ENCODE measurements around the gene PAX5.

Gene PAX5

GRCh38 chr9:36963346-36963745, 70.7 kb downstream of the PAX5 start:
- in situ Hi-C loops (cut with MboI; ENCODE audit: low sequenced_read_pairs) = no loop called here

DNA sequence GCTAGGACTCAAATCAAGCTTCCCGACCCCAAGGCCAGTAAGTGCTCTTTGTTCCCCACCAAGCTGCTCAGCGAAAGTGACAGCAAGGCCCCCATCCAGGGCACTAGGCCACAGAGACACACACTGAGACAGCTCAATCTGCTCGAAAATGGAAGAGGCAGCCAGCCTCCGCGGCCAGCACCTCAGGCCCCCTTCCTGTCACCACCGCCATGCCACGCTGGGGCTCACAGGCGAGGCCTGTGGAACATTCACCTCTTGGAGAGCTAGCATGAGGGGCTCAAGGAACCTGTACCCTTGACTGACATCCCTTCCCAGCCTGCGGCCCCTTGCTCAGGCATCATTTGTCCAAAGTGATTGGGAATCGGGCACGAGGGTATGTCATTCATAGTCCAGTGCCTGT, 71.4 kb downstream of the PAX5 start:
- in situ Hi-C loops (cut with MboI; ENCODE audit: low sequenced_read_pairs) = no loop called here

- in situ Hi-C loops (cut with MboI; ENCODE audit: low sequenced_read_pairs) = no loop called here
Measured at GRCh38 chr9:36961561-36962325, 72.3 kb downstream of the PAX5 start.

GRCh38 chr9:36961051-36961450, 73.0 kb downstream of the PAX5 start:
- in situ Hi-C loops (cut with MboI; ENCODE audit: low sequenced_read_pairs) = no loop called here

GRCh38 chr9:36960575-36960955, 73.5 kb downstream of the PAX5 start:
- in situ Hi-C loops (cut with MboI; ENCODE audit: low sequenced_read_pairs) = no loop called here

DNA sequence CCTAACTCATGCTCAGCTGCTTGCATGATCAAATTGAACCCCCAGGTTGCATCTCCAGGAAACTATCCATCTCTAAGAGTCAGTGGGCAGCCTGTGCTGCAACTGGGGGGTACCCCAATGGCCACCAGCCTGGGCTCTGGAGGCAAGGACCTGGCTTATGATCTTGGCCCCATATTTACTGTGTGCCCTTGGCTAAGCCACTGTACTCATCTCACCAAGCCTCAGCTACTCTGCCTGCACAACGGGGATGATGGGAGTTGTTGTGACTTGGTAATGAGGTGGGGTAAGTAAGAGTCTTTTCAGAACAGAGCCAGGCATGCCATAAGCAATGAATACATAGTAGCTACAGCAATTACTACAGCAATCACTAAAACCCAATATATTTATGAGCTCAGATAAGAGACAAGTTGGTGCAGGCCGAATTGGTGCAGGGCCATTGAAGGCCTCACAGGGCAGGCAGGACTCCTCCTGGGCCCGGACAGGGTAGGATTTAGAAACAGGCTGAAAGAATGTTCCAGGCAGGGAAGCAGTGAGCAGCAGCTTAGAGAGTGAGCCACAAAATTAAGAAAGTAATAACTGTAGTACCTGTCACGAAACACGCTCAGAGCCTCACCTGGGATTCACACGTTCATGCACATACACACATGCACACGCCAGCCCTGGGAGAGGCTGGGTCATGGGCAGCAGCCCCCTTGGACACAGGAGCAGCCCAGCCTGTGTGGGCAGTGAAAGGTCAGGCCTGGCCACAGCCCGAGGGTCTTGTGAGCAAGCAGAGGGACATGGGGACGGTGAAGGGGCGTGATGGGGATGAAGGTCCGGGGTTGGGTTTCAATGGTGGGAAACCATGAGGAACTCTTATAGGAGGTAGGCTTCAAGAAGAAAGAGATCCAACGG, 74.1 kb downstream of the PAX5 start:
- in situ Hi-C loops (cut with MboI; ENCODE audit: low sequenced_read_pairs) = no loop called here

- in situ Hi-C loops (cut with MboI; ENCODE audit: low sequenced_read_pairs) = no loop called here
Measured at GRCh38 chr9:36956908-36957307, 77.2 kb downstream of the PAX5 start.

DNA sequence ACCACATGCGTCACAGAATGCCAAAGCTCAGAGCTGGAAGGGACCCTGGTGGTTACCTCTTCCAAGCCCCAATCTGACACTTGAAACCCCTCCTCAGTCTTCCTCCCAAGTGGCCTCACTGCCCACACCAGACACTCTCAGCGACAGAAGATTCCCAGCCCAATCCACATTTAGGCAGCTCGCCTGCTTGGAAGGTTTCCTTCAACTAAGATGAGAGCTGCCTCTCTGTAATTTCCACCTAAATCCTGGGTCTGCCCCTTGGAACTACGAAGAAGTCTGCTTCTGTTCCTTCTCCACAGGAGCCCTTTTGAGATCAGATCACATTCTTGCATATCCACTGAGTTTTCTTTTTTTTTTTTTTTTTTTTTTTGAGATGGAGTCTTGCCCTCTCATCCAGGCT, 83.7 kb downstream of the PAX5 start:
- in situ Hi-C loops (cut with MboI; ENCODE audit: low sequenced_read_pairs) = no loop called here

GRCh38 chr9:36949466-36949865, 84.6 kb downstream of the PAX5 start:
- in situ Hi-C loops (cut with MboI; ENCODE audit: low sequenced_read_pairs) = no loop called here

GRCh38 chr9:36948051-36948450, 86.0 kb downstream of the PAX5 start:
- in situ Hi-C loops (cut with MboI; ENCODE audit: low sequenced_read_pairs) = no loop called here

GRCh38 chr9:36946653-36947052, 87.4 kb downstream of the PAX5 start:
- in situ Hi-C loops (cut with MboI; ENCODE audit: low sequenced_read_pairs) = no loop called here

DNA sequence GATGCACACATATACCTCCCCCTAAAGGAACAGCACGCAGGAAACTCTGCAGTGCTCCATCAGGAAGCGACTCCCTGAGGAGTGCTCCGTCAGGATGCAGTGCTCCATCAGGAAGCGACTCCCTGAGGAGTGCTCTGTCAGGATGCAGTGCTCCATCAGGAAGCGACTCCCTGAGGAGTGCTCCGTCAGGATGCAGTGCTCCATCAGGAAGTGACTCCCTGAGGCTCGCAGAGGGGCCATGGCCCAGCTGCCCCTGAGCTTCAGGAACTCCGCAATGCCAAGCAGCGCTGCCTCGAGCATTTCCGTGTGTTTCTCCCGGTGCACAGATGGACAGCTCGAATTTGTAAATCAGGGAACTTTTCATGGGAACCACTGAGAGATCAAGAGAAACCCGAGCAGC, 88.1 kb downstream of the PAX5 start:
- in situ Hi-C loops (cut with MboI; ENCODE audit: low sequenced_read_pairs) = no loop called here

DNA sequence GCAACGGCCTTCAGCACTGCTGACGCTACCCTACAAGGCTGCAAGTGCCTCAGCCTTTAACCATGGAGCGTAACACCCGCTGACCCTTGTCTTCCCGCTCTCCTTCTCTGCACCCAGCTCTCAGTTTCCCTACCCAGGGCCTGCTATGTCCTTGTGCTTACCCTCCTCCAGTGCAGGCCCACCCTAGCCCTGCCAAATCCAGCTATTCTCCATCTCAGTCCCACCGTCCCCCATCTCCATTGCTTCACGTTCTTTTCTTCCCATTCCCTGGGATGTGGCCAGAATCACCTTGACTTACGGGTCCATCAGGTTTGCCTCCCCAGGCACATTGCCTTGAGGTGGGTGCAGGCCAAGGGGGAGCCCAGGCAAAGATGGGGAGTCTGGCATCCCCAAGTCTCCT, 91.2 kb downstream of the PAX5 start:
- in situ Hi-C loops (cut with MboI; ENCODE audit: low sequenced_read_pairs) = no loop called here

GRCh38 chr9:36941441-36941840, 92.6 kb downstream of the PAX5 start:
- in situ Hi-C loops (cut with MboI; ENCODE audit: low sequenced_read_pairs) = no loop called here

DNA sequence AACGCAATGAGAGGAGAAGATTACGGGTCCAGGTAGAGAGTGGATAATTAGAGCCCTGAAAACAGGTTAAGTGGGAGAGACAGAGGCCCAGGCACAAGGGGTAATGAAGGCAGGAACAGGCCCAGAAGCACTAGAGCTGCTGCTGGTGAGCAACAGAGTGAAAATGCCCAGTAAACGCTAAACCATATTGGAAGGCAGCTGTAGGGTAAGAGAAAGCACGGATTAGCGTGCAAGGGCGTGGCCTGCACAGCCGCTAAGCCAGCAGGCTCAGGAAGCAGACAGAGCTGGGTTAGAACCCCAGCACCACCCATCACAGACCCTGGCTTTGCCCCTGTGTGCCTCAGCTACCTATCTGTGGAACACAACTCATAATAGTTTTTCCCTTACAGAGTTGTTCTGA, 93.2 kb downstream of the PAX5 start:
- in situ Hi-C loops (cut with MboI; ENCODE audit: low sequenced_read_pairs) = no loop called here

GRCh38 chr9:36940500-36940853, 93.6 kb downstream of the PAX5 start:
- in situ Hi-C loops (cut with MboI; ENCODE audit: low sequenced_read_pairs) = no loop called here

GRCh38 chr9:36939655-36940499, 94.2 kb downstream of the PAX5 start:
- in situ Hi-C loops (cut with MboI; ENCODE audit: low sequenced_read_pairs) = no loop called here

GRCh38 chr9:36939214-36939613, 94.9 kb downstream of the PAX5 start:
- in situ Hi-C loops (cut with MboI; ENCODE audit: low sequenced_read_pairs) = no loop called here

DNA sequence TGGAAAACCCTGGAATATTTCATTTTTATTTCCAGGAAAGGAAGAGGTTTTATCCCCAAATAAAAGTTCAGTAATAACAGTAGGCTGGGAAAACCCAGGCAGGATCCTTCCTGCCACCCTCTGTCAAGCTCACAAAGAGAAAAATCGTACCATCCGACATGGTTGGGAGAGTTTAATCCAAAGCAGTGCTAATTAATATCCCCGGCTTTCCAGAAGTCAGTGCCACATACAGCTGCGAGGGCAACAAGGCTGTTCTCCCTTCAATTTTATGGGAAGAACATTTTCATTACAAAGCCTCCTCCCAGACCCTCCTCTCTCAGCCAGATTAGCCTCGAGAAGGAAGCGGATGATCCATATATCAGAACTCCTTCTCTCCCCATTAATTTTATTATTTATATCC, 95.5 kb downstream of the PAX5 start:
- in situ Hi-C loops (cut with MboI; ENCODE audit: low sequenced_read_pairs) = no loop called here

- in situ Hi-C loops (cut with MboI; ENCODE audit: low sequenced_read_pairs) = no loop called here
Measured at GRCh38 chr9:36937951-36938350, 96.1 kb downstream of the PAX5 start.

- in situ Hi-C loops (cut with MboI; ENCODE audit: low sequenced_read_pairs) = no loop called here
Measured at GRCh38 chr9:36937346-36937745, 96.7 kb downstream of the PAX5 start.

- in situ Hi-C loops (cut with MboI; ENCODE audit: low sequenced_read_pairs) = no loop called here
Measured at GRCh38 chr9:36936498-36936831, 97.6 kb downstream of the PAX5 start.

All from HL-60/S4 treated with phorbol 12-myristate 13-acetate at 8.2 ng/mL for 4 days and 3 days (cell line).